Measurements from ENCODE around the gene GFY. TPM values are rescaled to one million over a fixed set of nuclear protein-coding genes. Genes with fewer than 3 reads are reported as not detected.

The GFY gene
- total and polyA plus RNA-seq, 10 donors: not detected

GRCh38 chr19:49451430-49452181 lies 26.4 kb downstream of the GFY start, which contains the start of gene PIH1D1:
Gene PIH1D1, minus strand, starts transcription at chr19:49451814. Its CDS starts 240 bp downstream, at chr19:49451574.
- peak within 1 kb of the TSS; percentile 95 to 98 (median 98) for H3K27ac ChIP-seq

DNA sequence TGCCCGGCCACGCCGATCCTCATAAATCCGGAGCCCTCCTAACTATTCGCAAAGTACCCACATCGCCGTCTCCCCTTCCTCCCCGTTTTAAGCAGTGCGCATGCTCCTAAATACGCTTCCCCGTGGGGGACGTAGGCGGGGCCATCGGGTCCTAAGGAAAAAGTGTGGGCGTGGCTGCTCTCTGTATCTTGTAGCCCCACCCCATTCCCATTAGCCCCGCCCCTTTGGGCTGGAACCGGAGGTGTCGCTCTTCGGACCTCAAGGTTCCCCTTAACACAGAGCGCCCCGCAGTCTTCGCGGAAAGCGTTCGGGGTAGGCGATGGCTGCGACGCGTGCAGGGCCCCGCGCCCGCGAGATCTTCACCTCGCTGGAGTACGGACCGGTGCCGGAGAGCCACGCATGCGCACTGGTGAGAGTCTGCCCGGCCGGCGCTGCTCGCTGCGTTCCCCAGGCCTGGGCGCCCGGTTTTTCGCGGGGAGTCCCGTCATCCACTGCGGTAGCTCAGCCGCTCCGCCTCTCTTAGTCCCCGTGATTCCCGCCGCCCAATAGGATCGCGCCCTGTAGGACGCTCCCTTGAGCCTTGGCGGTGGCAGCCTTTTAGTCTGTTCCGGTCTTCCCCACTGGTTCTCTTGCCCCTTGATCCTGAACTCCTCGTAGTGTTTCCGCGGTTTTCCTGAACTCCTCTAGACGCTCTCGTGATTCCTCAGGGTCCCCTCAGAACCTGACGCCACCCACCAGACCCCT lies 28.0 kb downstream of the GFY start, which contains the start of gene ALDH16A1:
Gene ALDH16A1, plus strand, starts transcription at position 213 of the 744 bp plus-strand sequence. Its CDS starts 107 bp downstream, at position 320.
- Histone ChIP-seq H3K27me3 (replicated peaks in 1 of 7) (no peaks in the 10 kb centered on the region), H3K27ac (peak within 1 kb of the TSS; percentile 95 to 98 (median 98)), H3K4me3 (peak within 1 kb of the TSS; percentile 52 to 85 (median 69)), H3K9me3 (no peaks in the 10 kb centered on the region), H3K36me3 (peaks cover 0 to 48% (median 9%) of the 10 kb centered on the region in 6 donors), H3K4me1 (peaks cover 17 to 88% (median 44%) of the 10 kb centered on the region in 6 donors)
- peak; percentile 14 to 50 (median 14) for TF ChIP-seq POLR2A (IDR thresholded peaks at IDR 0.05)
- peak in 3 of 11 experiments; percentile 15 to 46 (median 45) for TF ChIP-seq CTCF (IDR thresholded peaks at IDR 0.05 in 8 of 11, conservative IDR thresholded peaks at IDR 0.05 in 3 of 11)
- peak; percentile 95 to 97 (median 97) for TF ChIP-seq POLR2AphosphoS5 (IDR thresholded peaks at IDR 0.05)
- WGBS, 5 donors: 0 to 1% (median 0%) methylated on average over 57 to 66 of the region's 66 CpGs
- intact Hi-C loops (cut with DNase I; ENCODE audit: low total_unique reads): no loop called here
- peak; percentile 100 for DNase-seq

More at GRCh38 chr19:49451430-49452181, 26.4 kb downstream of the GFY start, which contains the start of gene PIH1D1:
- DNase-seq: peak; percentile 96
- 1% methylated on average over 33 to 42 of the region's 42 CpGs for WGBS, 5 donors
- Histone ChIP-seq H3K4me3 (peak within 1 kb of the TSS; percentile 65 to 85 (median 74)), H3K9me3 (no peaks in the 10 kb centered on the region), H3K27me3 (replicated peaks in 1 of 7) (no peaks in the 10 kb centered on the region), H3K4me1 (peaks cover 13 to 87% (median 43%) of the 10 kb centered on the region in 6 donors), H3K36me3 (peaks cover 0 to 49% (median 18%) of the 10 kb centered on the region in 6 donors)
- peak; percentile 74 to 98 (median 82) for TF ChIP-seq POLR2AphosphoS5 (IDR thresholded peaks at IDR 0.05)
- peak in 1 of 3 donors; percentile 34 for TF ChIP-seq POLR2A (IDR thresholded peaks at IDR 0.05)
- peak in 5 of 11 experiments; percentile 14 to 45 (median 41) for TF ChIP-seq CTCF (IDR thresholded peaks at IDR 0.05 in 8 of 11, conservative IDR thresholded peaks at IDR 0.05 in 3 of 11)
- intact Hi-C loops (cut with DNase I; ENCODE audit: low total_unique reads): no loop called here

GRCh38 chr19:49453757-49454240 lies 28.6 kb downstream of the GFY start:
- no peaks in the 10 kb centered on the region for H3K9me3 ChIP-seq
- 31 to 39% (median 34%) methylated on average over 10 of the region's 10 CpGs for WGBS, 5 donors
- H3K36me3 ChIP-seq: peaks cover 0 to 47% (median 9%) of the 10 kb centered on the region in 6 donors
- H3K4me1 ChIP-seq: peaks cover 17 to 89% (median 47%) of the 10 kb centered on the region in 6 donors
- peak overlapping the region; percentile 95 to 98 (median 98) for H3K27ac ChIP-seq
- H3K4me3 ChIP-seq: peak overlapping the region; percentile 52 to 85 (median 69)
- H3K27me3 ChIP-seq (replicated peaks in 1 of 7): no peaks in the 10 kb centered on the region
- TF ChIP-seq POLR2A (IDR thresholded peaks at IDR 0.05) (no peak), CTCF (IDR thresholded peaks at IDR 0.05 in 8 of 11, conservative IDR thresholded peaks at IDR 0.05 in 3 of 11) (no peak), POLR2AphosphoS5 (IDR thresholded peaks at IDR 0.05) (no peak)
- intact Hi-C loops (cut with DNase I; ENCODE audit: low total_unique reads): no loop called here
- no peak for DNase-seq
